ENCODE results near the gene MRPL40.

DNA sequence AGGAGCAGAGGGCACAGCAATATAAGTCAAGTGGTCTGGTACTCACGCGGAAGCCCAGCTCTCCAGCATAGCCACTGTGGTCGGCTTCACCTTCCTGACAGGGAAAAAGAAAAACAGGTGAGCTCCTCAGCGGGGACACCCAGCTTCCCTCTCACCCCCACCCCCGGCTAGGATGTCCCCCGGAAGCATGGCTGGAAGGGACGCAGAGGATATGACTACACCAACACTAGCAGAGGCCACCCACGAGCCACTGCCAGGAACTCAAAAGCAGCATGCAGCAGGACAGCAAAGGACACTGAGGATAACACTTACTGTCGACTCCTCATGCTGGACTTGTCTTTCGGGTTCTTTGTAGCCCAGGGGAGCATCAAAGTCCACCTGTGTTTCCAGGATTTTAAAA is 24.2 kb downstream of the MRPL40 start:
- TF ChIP-seq, protein P1, sequence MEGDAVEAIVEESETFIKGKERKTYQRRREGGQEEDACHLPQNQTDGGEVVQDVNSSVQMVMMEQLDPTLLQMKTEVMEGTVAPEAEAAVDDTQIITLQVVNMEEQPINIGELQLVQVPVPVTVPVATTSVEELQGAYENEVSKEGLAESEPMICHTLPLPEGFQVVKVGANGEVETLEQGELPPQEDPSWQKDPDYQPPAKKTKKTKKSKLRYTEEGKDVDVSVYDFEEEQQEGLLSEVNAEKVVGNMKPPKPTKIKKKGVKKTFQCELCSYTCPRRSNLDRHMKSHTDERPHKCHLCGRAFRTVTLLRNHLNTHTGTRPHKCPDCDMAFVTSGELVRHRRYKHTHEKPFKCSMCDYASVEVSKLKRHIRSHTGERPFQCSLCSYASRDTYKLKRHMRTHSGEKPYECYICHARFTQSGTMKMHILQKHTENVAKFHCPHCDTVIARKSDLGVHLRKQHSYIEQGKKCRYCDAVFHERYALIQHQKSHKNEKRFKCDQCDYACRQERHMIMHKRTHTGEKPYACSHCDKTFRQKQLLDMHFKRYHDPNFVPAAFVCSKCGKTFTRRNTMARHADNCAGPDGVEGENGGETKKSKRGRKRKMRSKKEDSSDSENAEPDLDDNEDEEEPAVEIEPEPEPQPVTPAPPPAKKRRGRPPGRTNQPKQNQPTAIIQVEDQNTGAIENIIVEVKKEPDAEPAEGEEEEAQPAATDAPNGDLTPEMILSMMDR (IDR thresholded peaks at IDR 0.05), result no peak
- TF ChIP-seq POLR2AphosphoS5 (IDR thresholded peaks at IDR 0.05) (no peak), EP300 (IDR thresholded peaks at IDR 0.05; ENCODE audit: low read depth) (no peak), POLR2A (IDR thresholded peaks at IDR 0.05) (no peak)
